GM19035 (cell line): ENCODE data around the gene MT1E.
"Not testable (repeated sequence)": the region's sequence is repeated elsewhere in the genome, so short reads cannot be mapped to it uniquely, and the experiment has no call there.

ENCODE experiments used
- ATAC-seq: cut with Tn5 transposase; IDR thresholded peaks from one replicate; pipeline ENCODE4 v1.9.1; 2021; ENCODE audit not compliant: unreplicated experiment

The MT1E gene

GRCh38 chr16:56606476-56607108 lies 19.0 kb upstream of the MT1E start:
- no peak for ATAC-seq

GRCh38 chr16:56607109-56607618 lies 18.4 kb upstream of the MT1E start:
- no peak for ATAC-seq

- ATAC-seq, result no peak
These were observed 17.9 kb upstream of the MT1E start for GRCh38 chr16:56607675-56608042.

GRCh38 chr16:56608043-56608875 lies 17.3 kb upstream of the MT1E start, which contains the start of gene MT2A:
TSS of gene MT2A (plus strand) at chr16:56608584. CDS start at chr16:56608656, 72 bp downstream.
- ATAC-seq, result peak; percentile 85

GRCh38 chr16:56608876-56609462 lies 16.6 kb upstream of the MT1E start:
- peak; percentile 2 for ATAC-seq

GRCh38 chr16:56609463-56609921 lies 16.1 kb upstream of the MT1E start:
- no peak for ATAC-seq

GRCh38 chr16:56610017-56610608 lies 15.5 kb upstream of the MT1E start:
- ATAC-seq, result no peak

GRCh38 chr16:56610609-56611111 lies 14.9 kb upstream of the MT1E start:
- no peak for ATAC-seq

- ATAC-seq, result no peak
These were observed 14.2 kb upstream of the MT1E start for GRCh38 chr16:56611281-56611833.

- ATAC-seq, result no peak
These were observed 11.9 kb upstream of the MT1E start for GRCh38 chr16:56613706-56614105.

GRCh38 chr16:56614549-56614991 lies 11.0 kb upstream of the MT1E start:
- ATAC-seq, result no peak

GRCh38 chr16:56615353-56615752 lies 10.2 kb upstream of the MT1E start:
- no peak for ATAC-seq

GRCh38 chr16:56616608-56617211 lies 8.9 kb upstream of the MT1E start:
- no peak for ATAC-seq

GRCh38 chr16:56617212-56618085 lies 8.1 kb upstream of the MT1E start:
- no peak for ATAC-seq

GRCh38 chr16:56618138-56618537 lies 7.4 kb upstream of the MT1E start:
- no peak for ATAC-seq

GRCh38 chr16:56620339-56620897 lies 5.2 kb upstream of the MT1E start:
- no peak for ATAC-seq

GRCh38 chr16:56621665-56622445 lies 3.7 kb upstream of the MT1E start:
- ATAC-seq, result not testable (repeated sequence)

- not testable (repeated sequence) for ATAC-seq
These were observed 2.4 kb upstream of the MT1E start for GRCh38 chr16:56623184-56623583.
